Erythroblast (primary cell): ENCODE data around the gene LRRC75B.
"Not testable (repeated sequence)": the region's sequence is repeated elsewhere in the genome, so short reads cannot be mapped to it uniquely, and the experiment has no call there.

Experiments
- DNase-seq, 2 experiments: peaks; one replicate each; lab custom pipeline; 2025; lab: John Stamatoyannopoulos, UW
- GATA1 ChIP-seq: IDR thresholded peaks from 2 replicates; pipeline ENCODE4 v1.6.1; 2011; ENCODE audit warnings: low read depth, mild to moderate bottlenecking, control low read depth, low read length, moderate library complexity
- POLR2A ChIP-seq: IDR thresholded peaks from 2 replicates; pipeline ENCODE4 v1.6.1; 2011; ENCODE audit warnings: mild to moderate bottlenecking, low read length

LRRC75B gene

GRCh38 chr22:24607429-24607983, 14.6 kb upstream of the LRRC75B start:
- peak; percentile 43 for TF ChIP-seq POLR2A
- peak; percentile 88 to 91 for DNase-seq

GRCh38 chr22:24606340-24606739, 13.5 kb upstream of the LRRC75B start:
- peak in 1 of 2 experiments; percentile 35 for DNase-seq

- DNase-seq, result peak in 1 of 2 experiments; percentile 20
Measured at GRCh38 chr22:24603770-24604629, 11.1 kb upstream of the LRRC75B start.

GRCh38 chr22:24602847-24603769, 10.2 kb upstream of the LRRC75B start, which contains the start of gene GGT1:
Gene GGT1 (plus strand): TSS chr22:24603193. CDS start chr22:24611082, 7,889 bp downstream.
- DNase-seq, result not testable (repeated sequence)

- DNase-seq, result not testable (repeated sequence)
Measured at GRCh38 chr22:24602105-24602749, 9.4 kb upstream of the LRRC75B start.

- DNase-seq, result peak; percentile 68 to 74
- TF ChIP-seq POLR2A (peak; percentile 60), GATA1 (no peak)
Measured at GRCh38 chr22:24601217-24602104, 8.6 kb upstream of the LRRC75B start.

GRCh38 chr22:24599958-24600715, 7.3 kb upstream of the LRRC75B start:
- peak; percentile 15 to 22 for DNase-seq

GRCh38 chr22:24599514-24599913, 6.6 kb upstream of the LRRC75B start:
- TF ChIP-seq GATA1, result no peak

GRCh38 chr22:24597076-24597475, 4.2 kb upstream of the LRRC75B start:
- DNase-seq, result not testable (repeated sequence)

More at GRCh38 chr22:24599514-24599913, 6.6 kb upstream of the LRRC75B start:
- DNase-seq, result no peak

- TF ChIP-seq GATA1 (no peak), POLR2A (no peak)
Measured at GRCh38 chr22:24595863-24596262, 3.0 kb upstream of the LRRC75B start.

GRCh38 chr22:24595228-24595627, 2.4 kb upstream of the LRRC75B start:
- TF ChIP-seq POLR2A (no peak), GATA1 (no peak)
- DNase-seq, result no peak

More at GRCh38 chr22:24595863-24596262, 3.0 kb upstream of the LRRC75B start:
- DNase-seq, result no peak

GRCh38 chr22:24594569-24595120, 1.8 kb upstream of the LRRC75B start:
- TF ChIP-seq POLR2A, result no peak
- no peak for TF ChIP-seq GATA1
- DNase-seq, result no peak
